Measurements from ENCODE around the gene KCTD11. TPM values are rescaled to one million over a fixed set of nuclear protein-coding genes. Genes with fewer than 3 reads are reported as not detected.
"Not testable (repeated sequence)": the region's sequence is repeated elsewhere in the genome, so short reads cannot be mapped to it uniquely, and the experiment has no call there.

KCTD11 gene
- total RNA-seq, 4 donors from 2014 or later: 6.6 to 20.4 (median 18.7) TPM

GRCh38 chr17:7357381-7357780, 5.4 kb downstream of the KCTD11 start:
- WGBS, 2 donors: 77 to 81% methylated on average over 2 of the region's 2 CpGs
- DNase-seq: no peak
- H3K36me3 ChIP-seq: no peaks in the 10 kb centered on the region
- no peaks in the 10 kb centered on the region for H3K9me3 ChIP-seq
- H3K27ac ChIP-seq: no peak overlapping the region
- TF ChIP-seq CTCF (IDR thresholded peaks at IDR 0.05): no peak
- TF ChIP-seq POLR2A (IDR thresholded peaks at IDR 0.05): no peak
- no peaks in the 10 kb centered on the region for H3K27me3 ChIP-seq
- intact Hi-C loops (cut with DNase I): loop anchor here (5.0 to 10.0 kb wide), 2 partner anchors 127 to 205 kb away; partner anchors contain the start of genes POLR2A, SENP3 and SLC35G6
- no peak overlapping the region for H3K4me3 ChIP-seq (replicated peaks in 1 of 3)
- H3K4me1 ChIP-seq: peaks cover 6 to 34% of the 10 kb centered on the region in 2 donors

GRCh38 chr17:7361906-7362305, 9.9 kb downstream of the KCTD11 start:
- Histone ChIP-seq H3K27me3 (no peaks in the 10 kb centered on the region), H3K36me3 (no peaks in the 10 kb centered on the region), H3K9me3 (no peaks in the 10 kb centered on the region), H3K4me3 (replicated peaks in 1 of 3) (no peak overlapping the region), H3K4me1 (no peaks in the 10 kb centered on the region), H3K27ac (no peak overlapping the region)
- no peak for TF ChIP-seq POLR2A (IDR thresholded peaks at IDR 0.05)
- TF ChIP-seq CTCF (IDR thresholded peaks at IDR 0.05): no peak
- intact Hi-C loops (cut with DNase I): loop anchor here (5.0 kb wide), 1 partner anchor 60 kb away; the partner anchor contains the start of gene SPEM1
- WGBS, 2 donors: 69 to 85% methylated on average over 3 of the region's 3 CpGs
- no peak for DNase-seq

GRCh38 chr17:7363311-7363710, 11.3 kb downstream of the KCTD11 start:
- H3K4me1 ChIP-seq: no peaks in the 10 kb centered on the region
- no peaks in the 10 kb centered on the region for H3K36me3 ChIP-seq
- 91 to 96% methylated on average over 6 of the region's 6 CpGs for WGBS, 2 donors
- H3K9me3 ChIP-seq: no peaks in the 10 kb centered on the region
- intact Hi-C loops (cut with DNase I): loop anchor here (5.0 kb wide), 1 partner anchor 59 kb away; the partner anchor contains the start of gene SPEM1
- H3K27ac ChIP-seq: no peak overlapping the region
- no peak overlapping the region for H3K4me3 ChIP-seq (replicated peaks in 1 of 3)
- H3K27me3 ChIP-seq: no peaks in the 10 kb centered on the region
- no peak for TF ChIP-seq POLR2A (IDR thresholded peaks at IDR 0.05)
- no peak for TF ChIP-seq CTCF (IDR thresholded peaks at IDR 0.05)
- no peak for DNase-seq

GRCh38 chr17:7365963-7366362, 14.0 kb downstream of the KCTD11 start:
- intact Hi-C loops (cut with DNase I); H3K9me3 ChIP-seq; H3K4me1 ChIP-seq; H3K36me3 ChIP-seq; DNase-seq; H3K27me3 ChIP-seq; H3K4me3 ChIP-seq (replicated peaks in 1 of 3); H3K27ac ChIP-seq: not testable (repeated sequence)
- 91 to 92% methylated on average over 6 of the region's 7 CpGs for WGBS, 2 donors

- Histone ChIP-seq H3K36me3 (no peaks in the 10 kb centered on the region), H3K27me3 (no peaks in the 10 kb centered on the region), H3K4me1 (no peaks in the 10 kb centered on the region), H3K4me3 (replicated peaks in 1 of 3) (no peak overlapping the region), H3K9me3 (no peaks in the 10 kb centered on the region), H3K27ac (no peak overlapping the region)
- no peak for DNase-seq
- 77 to 79% methylated on average over 8 of the region's 8 CpGs for WGBS, 2 donors
- no peak for TF ChIP-seq CTCF (IDR thresholded peaks at IDR 0.05)
- intact Hi-C loops (cut with DNase I): no loop called here
Measured at GRCh38 chr17:7367083-7367482, 15.1 kb downstream of the KCTD11 start.

Data from thyroid gland (tissue), 4 donors.